NOMO-1 treated with DMSO at 0.1 percent for 48 hours (cell line): ENCODE data around the gene CIROP.

ENCODE experiments used
- DNase-seq: peaks from one replicate; lab custom pipeline; 2025; ENCODE audit not compliant: unreplicated experiment; lab: John Stamatoyannopoulos, UW

Gene CIROP

DNA sequence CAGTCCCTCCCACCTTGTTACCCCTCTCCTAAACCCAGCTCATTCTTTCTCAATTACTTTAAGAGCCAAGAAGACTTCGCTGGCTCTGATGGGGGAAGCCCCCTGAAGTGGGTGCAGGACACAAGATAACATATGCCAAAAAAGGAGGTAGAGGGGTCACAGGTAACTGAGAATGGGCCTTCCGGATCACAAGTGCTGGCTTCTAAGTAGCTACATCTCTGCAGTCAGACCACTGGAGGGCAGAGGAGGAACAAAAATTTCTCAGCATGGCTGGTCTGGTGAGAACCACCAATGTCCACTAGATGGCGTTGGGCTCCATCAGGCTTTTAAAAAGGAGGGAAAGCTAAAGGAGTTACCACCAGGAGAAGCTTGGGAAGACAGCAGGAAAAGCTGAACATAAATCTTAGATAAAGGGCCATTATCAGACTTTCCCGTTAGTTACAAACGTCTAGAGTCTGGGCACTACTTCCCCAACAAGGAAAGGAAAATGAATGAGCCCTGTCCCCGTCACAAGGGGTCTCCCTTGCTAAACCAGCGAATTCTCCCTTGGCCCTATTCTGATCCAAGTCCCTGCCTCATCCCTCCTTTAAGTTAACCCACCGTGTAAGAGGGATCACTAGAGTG, 35.9 kb downstream of the CIROP start:
- DNase-seq, result no peak

DNA sequence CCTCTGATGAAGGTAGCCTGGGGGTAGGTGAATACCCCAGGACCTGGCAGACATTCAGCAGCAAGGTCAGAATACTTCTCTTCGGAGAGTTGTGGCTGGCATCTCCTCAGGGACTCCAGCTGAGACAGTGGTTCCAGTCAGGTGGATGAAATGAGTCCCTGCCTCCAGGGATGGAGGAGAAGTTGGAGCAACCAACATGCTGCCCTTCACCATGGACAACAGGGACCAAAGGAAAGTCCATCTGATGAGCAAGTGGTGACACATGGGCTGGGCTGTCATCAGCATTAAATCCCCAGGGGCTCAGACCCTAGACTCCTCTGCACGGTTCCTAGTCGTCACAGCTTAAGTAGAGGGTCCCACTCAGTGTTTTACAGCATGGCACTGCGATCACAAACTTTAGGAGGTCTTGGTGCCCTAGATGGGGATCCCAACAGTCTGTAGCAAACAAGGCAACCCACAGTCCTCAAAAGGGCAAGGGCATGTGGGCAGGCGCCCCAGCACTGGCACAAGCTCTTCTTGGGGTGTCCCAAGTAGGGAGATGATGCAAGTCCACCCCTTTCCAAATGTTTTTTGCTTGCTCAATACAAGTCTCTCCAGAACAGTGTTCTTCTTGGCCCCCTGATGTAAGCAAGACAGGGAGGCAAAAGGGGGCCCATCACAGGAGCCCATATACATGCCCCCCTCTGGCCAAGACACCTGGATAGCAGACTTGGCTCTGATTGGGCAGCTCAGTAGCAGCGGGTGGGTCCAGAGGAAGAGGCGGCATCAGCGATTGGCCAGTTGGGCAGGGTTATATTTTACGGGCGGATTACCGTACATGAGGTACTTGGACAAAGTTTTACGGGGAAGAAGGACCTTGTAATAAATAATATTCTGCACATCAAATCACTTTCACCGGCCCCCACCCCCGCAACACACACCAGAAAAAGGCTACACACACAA, 36.7 kb downstream of the CIROP start:
- DNase-seq, result no peak

DNA sequence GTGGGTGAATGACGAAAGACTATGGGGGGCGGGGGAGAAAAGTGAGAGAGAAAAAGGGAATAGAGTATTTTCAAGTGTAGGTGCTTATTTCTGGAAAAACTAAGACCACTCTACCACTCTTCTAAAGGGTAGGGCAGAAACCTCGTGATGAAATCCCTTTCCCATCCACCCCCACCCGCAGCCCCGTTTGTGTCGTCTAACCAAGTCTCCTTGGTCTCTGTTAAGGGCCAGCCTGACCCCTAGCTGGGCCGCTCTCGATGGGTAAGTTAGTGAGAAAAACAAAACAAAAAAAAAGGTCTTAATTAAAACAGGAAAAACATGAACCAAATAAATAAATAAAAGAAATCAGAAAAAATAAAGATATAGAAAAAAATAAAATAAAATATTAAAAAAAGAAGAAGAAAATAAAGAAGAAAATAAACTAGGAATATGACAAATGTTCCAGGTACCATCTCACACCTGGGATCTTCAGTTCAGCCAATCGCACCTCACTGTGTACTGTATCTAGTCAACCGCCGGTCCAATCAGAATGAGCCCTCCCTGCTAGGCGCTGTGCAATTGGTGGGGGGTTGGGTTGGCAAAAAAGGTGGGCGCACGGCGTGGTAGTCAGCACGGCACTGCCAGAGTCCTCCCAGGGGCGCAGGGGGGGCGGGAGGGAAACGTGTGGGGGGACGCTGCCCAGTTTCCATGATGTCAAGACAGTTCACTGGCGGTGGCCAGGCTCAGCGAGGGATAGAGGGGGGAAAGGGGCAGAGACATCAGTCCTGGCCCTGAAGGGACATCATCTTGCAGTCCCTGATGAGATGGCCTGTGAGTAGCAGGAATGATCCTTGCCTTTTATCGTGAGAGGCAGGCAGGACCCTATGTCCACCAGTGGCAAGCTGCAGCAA, 37.7 kb downstream of the CIROP start:
- no peak for DNase-seq

DNA sequence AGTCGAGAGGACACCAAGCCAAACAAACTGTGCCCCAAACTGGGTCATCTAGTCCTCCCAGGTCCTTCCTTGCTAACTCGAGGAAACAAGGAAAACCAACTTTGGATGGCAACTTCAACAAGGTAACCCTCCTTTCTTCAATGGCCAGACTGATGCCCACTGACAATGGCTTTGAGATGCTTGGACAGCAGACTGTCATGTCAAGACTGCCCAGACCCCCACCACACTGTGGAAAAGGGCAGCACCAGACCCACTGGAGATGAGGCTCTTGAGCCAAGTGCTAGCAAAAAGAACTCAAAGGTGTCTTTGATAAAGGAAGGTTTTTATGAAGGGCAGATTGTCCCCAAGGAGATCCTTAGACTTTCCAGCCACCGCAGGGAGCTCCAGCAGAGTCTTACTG, 38.4 kb downstream of the CIROP start:
- no peak for DNase-seq

DNA sequence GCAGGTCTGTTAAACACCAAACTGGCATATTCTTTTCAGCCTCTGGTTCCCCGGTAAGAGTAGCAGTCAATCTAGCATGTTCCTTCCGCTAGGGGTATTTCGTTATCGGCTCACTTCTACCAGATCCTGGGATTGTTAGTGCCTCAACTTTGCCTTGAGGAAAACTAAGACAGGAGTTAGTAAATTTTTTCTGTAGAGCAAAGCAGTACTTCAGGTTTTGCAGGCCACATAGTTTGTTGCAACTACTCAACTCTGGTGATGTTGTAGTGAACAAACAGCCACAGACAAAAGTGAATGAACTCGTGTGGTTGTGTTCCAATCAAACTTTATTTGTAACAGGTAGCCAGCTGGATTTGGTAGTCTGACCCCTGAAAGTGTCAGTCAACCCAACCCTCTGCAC, 41.2 kb downstream of the CIROP start:
- DNase-seq, result no peak

DNA sequence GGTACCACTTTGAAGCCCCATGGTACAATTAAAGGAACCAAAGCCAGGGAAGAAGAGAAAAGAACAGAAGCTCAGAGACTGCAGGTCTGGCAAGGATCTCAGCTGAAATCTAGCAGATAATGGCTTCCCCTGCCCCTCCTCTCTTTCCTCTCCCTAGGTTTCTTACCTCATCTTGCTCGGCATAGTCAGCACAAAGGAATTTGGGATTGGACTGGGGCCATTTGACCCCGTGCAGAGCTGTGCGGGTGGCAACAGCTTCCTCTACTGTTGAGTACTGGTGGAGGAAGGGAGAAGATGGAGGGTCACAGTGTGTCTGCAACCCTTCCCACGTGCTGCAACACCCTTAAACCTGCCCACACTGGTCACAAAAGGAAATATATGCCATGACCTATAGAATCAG, 42.8 kb downstream of the CIROP start:
- DNase-seq, result no peak

GRCh38 chr14:23060536-23061260, 44.1 kb downstream of the CIROP start:
- DNase-seq, result no peak

- no peak for DNase-seq
Measured at GRCh38 chr14:23058654-23059504, 45.9 kb downstream of the CIROP start.

GRCh38 chr14:23057757-23058653, 46.8 kb downstream of the CIROP start:
- DNase-seq, result no peak

GRCh38 chr14:23056956-23057756, 47.6 kb downstream of the CIROP start, which contains the start of gene CDH24:
TSS of gene CDH24 (minus strand) at chr14:23057520. CDS start at chr14:23055733, 1,787 bp downstream.
- no peak for DNase-seq

DNA sequence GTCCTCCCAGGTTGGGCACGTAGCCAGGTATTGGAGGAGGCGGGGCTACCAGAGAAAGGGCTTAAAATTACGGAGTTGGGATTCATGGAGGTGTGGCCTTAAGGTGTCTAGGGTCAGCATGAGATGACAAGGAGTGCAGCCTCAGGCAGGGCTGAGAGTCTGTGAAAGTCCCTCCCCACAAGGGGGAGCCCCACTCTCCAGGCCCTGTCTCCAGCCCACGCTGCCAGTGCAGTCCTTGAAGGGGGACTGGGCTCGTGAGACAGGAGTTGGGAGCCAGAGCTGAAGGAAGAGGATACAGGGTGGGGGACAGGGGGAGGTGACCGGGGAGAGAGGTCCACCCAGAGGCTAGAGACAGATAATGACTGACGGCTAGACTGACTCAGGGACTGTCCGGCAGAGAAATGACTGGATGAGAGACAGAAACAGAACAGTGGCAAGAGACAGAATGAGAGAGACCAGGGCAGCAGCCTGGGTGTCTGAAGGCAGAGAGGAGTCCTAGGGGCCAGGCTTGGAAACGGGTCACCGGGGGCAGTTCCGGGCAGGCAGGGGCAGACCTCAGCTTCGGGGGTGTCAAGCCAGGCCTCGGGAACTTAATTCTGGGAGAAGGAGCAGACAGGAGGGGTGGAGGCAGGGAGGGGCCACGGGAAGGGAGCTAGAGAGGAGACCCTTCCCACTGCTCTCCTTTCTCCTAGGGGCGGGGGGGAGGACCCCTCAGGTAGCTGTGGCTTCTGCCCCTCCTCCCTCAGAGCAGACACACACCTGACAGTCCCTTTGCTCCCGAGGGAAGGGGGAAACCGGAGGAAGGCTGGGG, 48.4 kb downstream of the CIROP start:
- DNase-seq, result no peak

DNA sequence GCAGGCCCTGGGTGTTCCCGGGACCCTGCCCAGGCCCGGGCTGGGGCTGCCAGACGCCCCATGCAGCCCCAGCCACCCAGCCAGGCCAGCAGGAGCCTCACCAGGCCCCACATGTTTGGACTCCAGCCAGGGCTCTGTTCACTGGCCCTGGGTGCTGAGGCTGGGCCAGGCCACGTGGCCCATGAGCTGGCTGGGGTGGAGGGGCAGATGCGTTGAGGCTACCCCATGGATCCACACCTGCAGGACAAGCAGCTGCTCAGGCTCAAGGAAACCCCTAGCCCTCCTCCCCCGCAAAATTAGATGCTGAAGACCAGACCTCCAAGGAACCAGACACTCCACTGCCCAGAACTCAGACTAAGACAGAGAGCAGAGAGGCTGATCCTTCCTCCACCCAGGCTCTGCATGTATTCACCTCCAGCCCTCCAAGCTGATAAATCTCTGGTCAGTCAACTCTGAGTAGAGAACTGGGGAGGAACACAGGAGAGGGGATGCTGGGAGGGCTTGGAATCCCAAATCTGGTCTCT, 49.1 kb downstream of the CIROP start:
- DNase-seq, result no peak

DNA sequence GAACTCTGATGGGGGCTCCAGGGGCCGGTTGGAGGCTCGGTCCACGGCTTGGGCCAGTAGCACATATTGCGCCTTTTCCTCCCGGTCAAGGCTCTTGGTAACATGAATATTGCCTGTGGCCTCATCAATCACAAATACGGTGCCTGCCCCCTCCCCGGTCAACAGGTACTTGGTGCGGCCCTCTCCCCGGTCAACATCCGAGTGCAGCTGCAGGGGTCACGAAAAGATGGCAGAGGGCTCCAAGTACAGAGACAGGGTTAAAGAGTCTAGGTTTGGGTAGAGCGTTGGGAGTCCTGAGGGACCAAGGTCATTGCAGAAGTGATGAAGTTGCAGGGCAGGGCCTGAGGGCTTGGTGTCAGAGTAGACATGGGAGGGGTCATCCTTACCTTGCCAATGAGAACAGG, 49.6 kb downstream of the CIROP start:
- no peak for DNase-seq

- DNase-seq, result no peak
Measured at GRCh38 chr14:23054000-23054811, 50.6 kb downstream of the CIROP start.

- no peak for DNase-seq
Measured at GRCh38 chr14:23053426-23053825, 51.4 kb downstream of the CIROP start.

GRCh38 chr14:23052671-23053070, 52.1 kb downstream of the CIROP start:
- no peak for DNase-seq
